Activated CD4-positive, alpha-beta T cell treated with anti-CD3 and anti-CD28 coated beads, Interleukin-2, amount 50 U/mL, for 24 hours (primary cell): ENCODE results near the gene SYT4.
"Not testable (repeated sequence)": the region's sequence is repeated elsewhere in the genome, so short reads cannot be mapped to it uniquely, and the experiment has no call there.

ENCODE experiments used
- DNase-seq, 2 donors: peaks; one replicate each; pipeline ENCODE4 v3.0.0-alpha.2; 2020; ENCODE audit warnings: low read depth in 1 of 2, low spot score in 1 of 2

Gene SYT4, protein sequence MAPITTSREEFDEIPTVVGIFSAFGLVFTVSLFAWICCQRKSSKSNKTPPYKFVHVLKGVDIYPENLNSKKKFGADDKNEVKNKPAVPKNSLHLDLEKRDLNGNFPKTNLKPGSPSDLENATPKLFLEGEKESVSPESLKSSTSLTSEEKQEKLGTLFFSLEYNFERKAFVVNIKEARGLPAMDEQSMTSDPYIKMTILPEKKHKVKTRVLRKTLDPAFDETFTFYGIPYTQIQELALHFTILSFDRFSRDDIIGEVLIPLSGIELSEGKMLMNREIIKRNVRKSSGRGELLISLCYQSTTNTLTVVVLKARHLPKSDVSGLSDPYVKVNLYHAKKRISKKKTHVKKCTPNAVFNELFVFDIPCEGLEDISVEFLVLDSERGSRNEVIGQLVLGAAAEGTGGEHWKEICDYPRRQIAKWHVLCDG

DNA sequence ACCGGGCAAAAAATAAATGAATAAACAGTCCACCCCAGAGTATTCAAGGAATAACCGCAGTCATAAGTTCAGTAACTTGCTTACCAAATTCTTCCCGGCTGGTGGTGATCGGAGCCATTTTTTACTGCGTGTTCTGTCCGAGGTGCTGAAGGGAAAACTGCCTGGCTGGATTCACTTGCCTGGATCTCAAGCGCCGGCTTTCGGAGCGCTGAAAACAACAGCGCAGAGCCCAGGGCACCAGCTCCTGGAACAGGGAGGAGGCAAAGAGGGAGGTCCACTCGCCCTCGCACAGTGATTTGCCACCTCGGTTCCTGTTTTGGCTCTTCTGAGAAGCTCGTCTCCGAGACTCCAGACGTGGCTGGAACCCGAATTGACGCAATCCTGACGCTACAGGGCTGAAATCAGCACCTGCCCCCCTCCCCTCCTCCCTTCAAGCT is at the start of gene SYT4:
Gene SYT4, minus strand, starts transcription at position 327 of the 437 bp plus-strand sequence. Its CDS starts 209 bp downstream, at position 118.
- DNase-seq, result no peak

DNA sequence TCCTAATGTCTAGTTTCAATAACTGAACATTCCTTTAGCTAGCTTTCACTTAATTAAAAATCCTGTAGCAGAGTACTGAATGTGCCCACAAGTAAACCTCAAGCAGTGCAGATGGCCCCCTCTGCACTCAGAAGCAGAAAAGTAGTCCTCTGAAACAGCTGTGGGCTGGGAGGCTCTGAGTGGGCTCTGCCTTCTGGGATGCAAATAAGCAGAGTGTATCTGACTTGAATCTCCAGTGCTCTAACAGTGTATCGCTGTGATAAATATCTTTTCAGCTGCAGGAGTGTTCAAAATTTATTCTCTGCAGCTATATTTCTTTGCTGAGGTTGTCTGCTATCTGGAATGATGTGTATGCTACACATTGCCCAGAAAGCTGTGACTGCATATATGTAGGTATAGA is 44.8 kb upstream of the SYT4 start:
- DNase-seq, result no peak

DNA sequence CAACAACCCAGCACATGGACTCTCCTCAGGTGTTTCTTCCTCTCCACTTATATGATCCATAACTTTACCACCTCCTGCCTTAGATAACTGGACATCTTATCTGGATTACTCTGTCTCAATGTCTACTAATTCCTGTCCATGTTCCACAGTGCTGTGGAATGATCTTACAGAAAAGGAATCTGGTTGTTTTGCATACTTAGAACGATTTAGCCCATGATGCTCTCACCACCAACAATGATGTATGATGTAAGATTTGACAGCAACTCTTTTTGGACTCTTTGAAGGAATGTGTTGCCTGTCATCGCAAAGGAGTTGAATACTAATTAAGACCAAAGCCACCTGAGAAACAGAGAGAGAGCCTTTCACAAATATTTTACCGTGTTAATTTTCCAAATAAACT is 37.7 kb upstream of the SYT4 start:
- no peak for DNase-seq

DNA sequence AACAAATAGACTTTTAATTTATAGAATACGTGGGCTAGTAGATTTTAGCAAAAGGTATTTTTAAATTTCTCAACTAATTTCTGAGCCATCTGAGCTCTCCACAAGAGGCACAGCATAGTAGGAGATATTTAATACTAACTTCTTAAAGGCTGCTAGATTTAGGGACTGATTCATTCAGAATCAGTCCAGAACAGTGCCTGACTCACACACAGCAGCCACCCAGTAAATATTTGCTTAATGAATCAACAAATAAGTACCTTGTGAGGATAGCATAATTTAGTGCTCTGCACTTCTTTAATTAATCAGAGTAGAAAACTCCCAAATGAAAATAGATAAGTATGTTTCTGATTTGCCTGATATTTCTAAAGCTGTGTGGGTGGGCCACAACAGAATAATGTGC is 35.6 kb upstream of the SYT4 start:
- DNase-seq, result no peak

DNA sequence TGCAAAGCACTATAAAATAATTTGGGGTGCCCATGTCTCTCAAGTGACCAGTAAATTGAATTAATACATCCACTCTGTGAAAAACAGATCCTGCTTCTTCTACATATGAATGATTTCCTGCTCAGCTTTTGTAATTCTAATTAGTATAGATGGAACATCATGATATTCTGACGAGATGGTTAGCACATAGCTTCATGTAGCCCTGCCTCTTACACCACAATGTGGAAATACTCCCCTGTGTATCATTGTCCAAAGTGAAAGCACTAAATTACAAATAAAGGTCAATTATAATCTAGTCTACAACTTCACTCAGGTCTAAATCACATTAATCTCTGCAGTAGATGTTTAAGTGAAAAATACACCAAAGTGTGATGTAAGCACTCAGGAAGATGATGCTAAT is 32.9 kb upstream of the SYT4 start:
- DNase-seq, result no peak

DNA sequence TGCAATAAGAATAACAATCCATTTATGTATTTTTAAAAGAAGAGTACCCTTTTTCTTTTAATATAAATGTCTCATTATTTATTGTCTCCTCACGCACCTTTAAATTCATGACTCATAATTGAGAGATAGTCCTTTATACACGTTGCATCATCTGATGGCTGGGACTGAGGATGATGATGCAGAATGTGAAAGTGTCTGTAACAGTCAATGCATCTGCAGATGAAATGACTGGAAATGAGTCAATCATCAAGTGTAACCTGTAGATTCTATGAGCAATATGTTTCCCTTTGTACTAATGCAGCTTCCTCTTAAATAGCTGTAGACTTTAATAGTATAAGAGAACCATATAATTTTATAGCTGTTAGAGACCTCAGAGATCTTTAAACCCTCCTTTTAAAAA is 26.1 kb upstream of the SYT4 start:
- no peak for DNase-seq

DNA sequence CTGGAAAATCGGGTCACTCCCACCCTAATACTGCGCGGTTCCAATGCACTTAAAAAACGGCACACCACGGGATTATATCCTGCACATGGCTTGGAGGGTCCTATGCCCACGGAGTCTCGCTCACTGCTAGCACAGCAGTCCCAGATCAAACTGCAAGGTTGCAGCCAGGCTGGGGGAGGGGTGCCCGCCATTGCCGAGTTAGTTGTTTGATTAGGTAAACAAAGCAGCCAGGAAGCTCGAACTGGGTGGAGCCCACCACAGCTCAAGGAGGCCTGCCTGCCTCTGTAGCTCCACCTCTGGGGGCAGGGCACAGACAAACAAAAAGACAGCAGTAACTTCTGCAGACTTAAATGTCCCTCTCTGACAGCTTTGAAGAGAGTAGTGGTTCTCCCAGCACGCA is 8.9 kb upstream of the SYT4 start:
- DNase-seq, result not testable (repeated sequence)

DNA sequence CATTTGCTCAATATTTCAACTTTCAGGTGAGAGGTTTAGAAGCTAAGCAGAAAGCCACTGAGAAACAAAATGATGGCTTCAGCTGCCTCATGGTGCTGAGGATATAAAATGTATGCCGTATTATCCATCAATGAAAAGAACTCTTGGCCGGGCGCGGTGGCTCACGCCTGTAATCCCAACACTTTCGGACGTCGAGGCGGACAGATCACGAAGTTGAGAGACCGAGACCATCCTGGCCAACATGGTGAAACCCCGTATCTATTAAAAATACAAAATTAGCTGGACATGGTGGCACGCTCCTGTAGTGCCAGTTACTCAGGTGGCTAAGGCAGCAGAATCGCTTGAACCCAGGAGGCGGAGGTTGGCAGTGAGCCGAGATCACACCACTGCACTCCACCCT is 6.0 kb upstream of the SYT4 start:
- no peak for DNase-seq

DNA sequence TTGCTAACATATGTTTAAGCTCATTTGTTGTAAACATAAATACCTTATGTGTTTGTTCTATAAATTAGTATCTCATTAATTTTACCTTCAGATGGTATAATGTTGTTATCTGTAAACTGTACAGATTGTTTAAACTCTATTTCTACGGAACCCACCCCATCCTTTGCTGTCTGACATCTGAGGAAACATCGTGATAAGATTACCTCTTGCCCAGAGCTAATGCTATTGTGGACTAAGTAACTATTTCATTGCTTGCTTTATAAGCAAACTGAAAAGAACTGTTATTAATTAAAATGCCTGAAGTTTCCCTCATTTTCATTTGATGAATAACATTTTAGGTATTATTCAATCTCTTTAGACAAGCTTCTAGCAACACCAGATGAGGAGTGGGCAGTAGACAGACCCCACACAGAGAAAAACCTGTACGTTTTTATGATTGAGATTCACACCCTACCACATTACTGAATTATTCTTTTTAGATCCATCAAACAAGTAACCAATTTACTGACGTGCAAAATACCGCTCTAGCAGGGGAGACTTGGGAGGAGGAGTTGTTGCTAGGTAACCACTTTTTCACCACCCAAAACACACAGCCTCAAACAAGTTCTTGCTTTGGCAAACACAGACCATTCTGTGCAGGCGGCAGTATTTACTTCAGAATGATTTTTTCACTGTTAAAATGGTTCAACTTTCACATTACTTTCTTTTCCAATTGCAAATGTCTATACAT is 1.9 kb upstream of the SYT4 start:
- DNase-seq, result no peak

DNA sequence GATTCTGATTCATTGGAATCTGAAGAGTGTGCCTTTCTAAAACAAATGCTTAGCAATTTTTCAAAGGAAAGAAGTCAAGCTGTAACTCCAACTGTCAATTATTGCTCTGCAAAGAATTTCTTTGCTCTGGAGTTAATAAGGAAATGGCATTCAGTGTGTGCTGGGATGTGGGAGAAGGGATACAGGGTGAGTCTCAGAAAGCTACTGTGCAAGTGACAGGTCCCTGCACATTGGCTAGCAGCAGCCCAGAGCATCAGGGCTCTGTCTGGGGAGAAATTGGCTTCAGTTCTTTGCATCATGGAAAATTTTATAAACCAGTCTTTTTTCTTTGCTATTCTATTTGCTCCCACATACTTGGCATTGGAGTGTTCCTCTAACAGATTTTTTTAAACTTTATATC is 1.1 kb upstream of the SYT4 start:
- no peak for DNase-seq

DNA sequence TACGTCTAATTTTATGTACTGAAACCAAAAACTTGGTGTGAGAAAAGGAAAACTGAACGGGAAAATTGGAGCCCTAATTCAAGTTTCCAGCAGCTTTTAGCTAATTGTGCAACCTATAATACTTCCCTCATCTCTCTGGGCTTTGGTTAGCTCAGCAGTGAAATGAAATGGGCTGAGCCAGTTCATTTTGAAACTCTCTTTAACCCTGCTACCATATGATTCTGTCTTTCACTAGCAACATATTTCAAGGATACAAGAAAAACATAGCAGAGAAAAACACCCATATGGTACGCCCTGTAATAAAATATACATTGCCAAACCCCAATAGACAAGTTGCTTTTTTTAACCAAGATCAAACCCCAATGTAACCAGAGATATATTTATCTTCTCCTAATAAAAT is 799 bp downstream of the SYT4 start:
- DNase-seq, result no peak

DNA sequence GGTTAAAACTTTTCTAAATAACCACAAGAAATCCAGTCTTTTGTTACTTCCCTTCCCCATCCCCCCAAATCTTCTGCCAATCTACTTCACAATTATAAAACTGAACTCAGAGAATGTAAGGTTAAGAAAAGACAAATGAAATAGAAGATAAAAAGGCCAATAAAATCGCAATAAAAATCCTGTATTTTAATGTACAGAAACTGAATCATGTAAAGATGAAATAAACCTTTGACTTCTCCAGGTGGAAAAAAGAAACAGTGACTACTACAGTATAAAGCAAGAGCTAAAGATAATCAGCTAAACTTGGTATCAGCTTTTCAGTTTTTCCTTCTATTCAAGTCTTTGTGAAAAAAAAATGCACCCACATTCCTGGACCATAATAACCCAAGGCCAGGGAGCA is 1.7 kb downstream of the SYT4 start:
- no peak for DNase-seq

DNA sequence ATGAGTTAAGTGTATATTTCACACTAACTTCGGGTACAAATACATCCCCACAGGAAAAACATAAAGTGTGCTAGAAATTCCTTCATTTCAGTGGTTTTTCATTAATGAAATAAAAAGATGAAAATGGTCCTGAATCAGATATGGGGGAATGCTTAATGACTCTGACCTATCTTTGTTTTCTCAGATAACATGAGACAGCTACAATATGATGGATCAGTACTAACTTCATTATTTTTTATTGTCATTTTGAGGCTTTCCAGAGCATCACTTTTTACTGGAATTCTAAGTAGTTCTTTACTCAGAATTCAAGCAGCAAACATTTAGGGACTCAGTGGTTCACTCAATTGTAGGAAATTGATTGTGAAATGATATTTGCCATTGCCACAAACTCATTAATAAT is 2.8 kb downstream of the SYT4 start:
- no peak for DNase-seq

DNA sequence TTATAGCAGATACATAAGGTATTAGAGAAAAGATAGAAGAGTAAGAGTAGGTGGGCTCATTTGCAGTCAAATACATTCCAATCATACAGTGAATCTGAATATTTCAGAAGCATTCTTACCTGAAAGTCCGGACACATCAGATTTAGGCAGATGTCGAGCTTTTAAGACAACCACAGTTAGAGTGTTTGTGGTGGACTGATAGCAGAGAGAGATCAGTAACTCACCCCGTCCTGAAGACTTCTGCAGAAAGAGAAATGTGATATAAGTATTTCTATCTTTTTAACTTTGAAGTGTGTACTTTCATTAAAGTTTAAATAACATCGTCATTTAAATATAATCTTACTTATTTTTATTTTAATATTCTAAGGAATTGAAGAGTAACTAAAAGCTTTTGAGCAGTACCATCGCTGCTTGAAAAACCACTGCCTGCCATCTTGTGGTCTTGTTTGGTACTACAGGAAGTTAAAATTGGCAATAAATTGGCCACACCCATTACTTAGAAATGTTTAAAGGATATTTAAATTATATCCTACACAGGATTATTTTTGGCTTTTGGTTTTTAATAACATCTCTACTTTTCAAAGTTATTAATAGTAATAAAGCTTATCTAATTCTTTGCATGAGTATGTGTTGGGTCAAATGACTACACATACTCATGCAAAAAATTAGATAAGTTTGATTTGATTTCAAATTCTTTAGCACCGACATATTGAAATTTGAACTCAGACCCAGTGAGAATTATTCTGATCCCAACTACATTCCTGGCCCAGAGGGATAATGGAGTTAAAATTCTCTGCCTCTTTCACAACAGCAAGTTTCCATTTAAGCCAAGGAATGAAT is 5.5 kb downstream of the SYT4 start:
- DNase-seq, result no peak

DNA sequence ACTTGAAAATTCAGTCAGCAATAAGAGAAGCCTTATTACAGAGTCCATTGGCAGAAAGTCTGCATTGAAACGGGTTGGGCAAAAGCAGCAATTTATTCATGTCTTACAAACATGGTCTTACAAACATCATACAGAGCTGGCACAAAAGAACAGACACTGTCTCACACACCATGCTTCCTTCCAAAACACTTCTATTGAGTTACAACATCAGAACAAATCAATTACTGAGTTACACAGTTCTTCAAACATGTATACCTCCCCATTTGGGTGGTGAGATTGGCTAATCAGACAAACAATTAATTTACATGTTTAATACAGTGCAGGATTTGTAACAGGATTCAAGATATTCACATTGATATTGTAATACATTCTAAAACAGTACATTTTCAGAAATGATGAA is 9.5 kb downstream of the SYT4 start:
- no peak for DNase-seq

DNA sequence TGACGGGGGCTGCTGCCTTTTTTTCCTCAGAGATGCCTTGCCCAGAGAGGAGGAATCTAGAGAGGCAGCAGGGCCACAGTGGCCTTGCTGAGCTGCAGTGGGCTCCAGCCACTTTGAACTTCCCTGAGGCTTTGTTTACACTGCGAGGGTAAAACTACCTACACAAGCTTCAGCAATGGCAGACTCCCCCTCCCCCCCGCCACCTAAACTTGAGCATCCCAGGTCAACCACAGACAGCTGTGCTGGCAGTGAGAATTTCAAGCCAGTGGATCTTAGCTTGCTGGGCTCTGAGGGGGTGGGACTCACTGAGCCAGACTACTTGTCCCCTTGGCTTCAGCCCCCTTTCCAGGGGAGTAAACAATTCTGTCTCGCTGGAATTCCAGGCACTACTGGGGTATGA is 11.8 kb downstream of the SYT4 start:
- DNase-seq, result no peak

DNA sequence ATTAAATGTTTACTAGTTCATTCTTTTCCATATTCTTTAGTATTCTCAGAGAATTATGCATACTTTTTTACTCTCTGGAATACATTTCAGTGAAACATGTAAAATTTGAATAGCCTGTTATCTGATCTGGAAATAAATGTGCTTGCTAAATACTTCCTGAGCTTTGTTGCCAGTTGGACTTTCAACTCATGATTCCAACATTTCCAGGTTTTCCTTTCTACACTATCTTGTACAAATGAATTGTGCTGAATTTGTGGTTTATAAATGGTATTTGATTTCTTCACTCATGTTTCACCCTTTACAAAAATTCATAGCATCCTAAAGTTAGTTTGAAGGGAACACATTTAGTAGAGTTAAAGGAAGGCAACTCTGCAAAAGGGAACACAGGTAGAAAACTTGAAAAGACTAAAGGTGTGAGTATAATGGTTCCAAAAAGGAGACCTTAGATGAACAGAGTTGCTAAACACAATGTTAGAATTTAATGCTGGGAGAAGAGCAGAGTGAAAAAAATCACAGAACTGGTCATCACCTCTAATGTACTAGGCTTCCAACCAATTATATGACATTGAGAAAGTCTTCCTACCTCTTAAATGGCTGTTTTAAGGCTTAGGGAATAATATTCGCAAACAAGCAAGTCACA is 28.6 kb downstream of the SYT4 start:
- DNase-seq, result no peak

DNA sequence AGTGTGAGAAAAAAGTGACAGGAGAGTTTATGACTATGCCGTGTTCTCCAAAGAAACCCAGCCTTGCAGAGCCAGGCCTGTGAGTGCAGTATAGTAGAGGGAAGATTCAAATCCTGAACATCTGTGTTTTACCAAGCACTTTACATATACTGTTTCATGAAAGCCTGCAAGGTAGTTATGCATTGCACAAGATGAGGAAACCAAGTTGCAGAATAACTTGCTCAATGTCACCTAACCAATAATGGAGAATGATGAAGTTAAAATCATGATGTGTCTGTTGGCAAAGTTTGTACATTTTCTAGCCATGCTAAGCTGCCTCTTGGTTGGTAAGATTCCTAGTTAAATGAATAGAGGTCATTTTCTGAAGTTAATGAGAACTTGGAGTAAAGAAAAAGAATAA is 29.3 kb downstream of the SYT4 start:
- no peak for DNase-seq

DNA sequence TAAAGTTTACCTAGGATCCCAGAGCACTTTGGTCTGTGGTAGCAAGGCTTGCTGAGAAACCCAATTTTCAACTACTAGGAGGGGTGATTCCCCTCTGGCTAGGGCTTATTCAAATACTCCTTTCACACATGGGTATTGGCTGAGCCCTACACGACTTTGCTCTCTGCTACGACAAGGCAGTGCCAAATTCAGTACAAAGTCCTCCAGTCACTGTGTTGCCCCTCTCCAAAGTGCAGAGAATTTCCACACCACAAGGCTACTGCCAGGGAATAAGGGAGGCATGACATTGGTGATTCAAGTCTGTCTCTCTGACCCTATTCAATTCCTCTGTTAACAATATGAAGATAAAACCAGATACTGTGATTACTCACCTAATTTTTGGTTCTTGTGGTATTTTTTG is 38.9 kb downstream of the SYT4 start:
- DNase-seq, result no peak

DNA sequence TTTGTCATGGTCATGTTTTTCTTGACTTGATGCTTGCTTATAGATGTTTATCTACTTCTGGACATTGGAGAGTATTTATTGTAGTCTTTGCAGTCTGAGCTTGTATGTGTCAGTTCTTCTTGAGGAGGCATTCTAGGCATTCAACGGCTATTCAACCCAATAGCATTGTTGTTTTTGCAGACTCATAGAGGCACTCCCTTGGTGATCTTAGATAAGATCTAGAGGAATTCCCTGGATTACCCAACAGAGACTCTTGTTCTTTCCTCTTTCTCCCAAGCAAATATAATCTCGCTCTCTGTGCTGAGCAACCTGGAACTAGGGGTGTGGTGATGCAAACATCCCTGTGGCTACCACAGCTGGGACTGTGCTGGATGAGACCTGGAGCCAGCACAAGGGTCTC is 40.4 kb downstream of the SYT4 start:
- DNase-seq, result no peak

DNA sequence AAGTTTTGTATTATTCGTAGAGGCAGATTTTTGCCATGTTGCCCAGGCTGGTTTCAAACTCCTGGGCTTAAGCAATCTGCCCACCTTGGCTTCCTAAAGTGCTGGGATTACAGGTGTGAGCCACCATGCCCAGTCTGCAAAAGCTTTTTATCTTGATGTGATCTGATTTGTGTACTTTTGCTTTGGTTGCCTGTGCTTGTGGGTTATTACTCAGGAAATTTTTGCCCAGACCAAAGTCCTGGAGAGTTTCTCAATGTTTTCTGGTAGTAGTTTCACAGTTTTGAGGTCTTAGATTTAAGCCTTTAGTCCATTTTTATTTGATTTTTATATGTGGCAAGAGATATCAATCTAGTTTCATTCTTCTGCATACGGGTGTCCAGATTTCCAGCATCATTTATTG is 42.4 kb downstream of the SYT4 start:
- DNase-seq, result no peak
